ENCODE results near the gene SIM2.

Gene SIM2

DNA sequence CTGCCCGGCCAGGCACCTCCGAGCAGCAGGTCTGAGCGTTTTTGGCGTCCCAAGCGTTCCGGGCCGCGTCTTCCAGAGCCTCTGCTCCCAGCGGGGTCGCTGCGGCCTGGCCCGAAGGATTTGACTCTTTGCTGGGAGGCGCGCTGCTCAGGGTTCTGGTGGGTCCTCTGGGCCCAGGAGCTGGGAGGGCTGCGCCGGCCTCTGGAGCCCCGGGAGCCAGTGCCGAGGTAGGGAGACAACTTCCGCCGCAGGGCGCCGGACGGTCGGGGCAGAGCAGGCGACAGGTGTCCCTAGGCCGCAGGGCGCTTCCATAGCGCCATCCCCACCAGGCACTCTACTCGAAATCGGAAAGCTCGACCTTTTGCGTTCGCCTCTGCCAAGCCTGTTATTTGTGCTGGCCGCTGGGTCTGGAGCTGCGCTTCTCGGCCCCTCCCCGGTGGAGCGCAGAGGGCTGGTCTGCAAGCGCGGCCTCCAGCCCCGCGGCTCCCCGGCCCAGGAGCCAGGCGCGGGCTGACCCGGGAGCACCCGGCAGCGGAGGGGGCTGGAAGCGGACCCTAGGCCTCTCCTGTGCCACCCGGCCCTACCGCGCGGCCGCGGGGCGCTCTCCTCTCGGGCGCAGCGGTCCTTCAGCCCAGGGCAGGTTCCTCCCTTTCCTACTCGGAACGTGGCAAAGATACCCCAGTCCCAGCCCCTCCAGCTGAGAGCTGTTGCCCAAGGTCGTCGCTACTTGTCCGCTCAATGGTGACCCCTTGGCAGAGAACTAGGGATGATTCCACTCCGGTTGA is 2.2 kb downstream of the SIM2 start:
- DNase-seq, result no peak

DNA sequence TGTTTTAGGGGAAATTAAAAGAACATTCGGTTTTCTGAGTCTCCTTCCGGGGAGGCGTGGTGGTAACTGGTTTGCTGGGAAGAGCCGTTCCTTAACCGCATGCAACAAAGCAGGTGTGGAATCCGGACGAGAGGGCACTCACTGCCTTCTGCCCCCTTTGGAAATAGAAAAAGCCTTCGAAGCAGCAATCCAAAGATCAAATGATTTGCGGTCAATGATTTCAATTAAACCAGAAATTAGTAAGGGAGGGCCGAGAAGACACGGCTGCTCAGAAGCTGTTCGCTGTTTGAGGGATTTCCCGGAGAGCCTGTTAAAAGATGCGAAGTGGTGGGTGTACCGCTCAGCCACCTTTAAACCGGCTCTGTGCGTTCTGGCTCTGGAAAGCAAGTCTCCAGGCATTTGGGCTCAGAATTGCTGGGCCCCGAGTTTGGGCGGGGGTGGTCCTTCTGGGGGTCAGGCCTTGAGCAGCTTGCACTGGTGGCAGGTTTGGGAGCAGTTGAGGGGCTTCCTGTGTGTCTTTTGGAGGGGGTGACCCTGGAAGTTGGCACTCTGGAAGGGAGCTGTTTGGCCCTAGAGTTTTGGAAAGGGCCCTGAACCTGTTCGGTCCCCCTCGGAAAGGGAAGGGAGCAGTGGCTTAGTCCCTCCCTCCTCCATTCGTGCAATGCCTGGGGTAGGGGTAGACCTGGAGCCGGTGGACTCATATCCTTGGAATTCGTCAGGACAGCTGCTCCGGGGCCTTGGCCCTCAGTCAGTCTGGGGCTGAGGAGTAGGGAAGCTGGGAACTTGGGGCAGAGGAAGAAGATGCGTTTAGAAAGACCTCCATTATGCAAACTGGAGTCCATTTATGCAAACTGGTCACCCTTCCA is 3.1 kb downstream of the SIM2 start:
- no peak for DNase-seq

DNA sequence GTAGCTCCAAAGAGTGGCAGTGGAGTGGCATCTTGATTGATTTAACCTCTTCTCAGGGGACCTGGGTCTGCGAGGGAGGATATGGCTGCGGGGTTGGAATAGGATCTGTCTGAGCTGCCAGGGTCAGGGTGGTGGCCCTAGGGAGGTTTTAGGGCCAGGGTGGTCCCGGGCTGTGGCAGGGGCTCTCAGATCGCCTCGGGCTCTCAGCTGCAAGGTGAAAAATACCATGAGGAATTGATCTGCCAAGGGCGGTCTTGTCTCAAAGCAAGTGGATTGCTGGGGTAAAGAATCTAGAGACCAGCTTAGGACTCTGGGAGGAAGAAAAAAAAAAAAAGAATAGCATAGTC is 3.7 kb downstream of the SIM2 start:
- DNase-seq, result no peak

DNA sequence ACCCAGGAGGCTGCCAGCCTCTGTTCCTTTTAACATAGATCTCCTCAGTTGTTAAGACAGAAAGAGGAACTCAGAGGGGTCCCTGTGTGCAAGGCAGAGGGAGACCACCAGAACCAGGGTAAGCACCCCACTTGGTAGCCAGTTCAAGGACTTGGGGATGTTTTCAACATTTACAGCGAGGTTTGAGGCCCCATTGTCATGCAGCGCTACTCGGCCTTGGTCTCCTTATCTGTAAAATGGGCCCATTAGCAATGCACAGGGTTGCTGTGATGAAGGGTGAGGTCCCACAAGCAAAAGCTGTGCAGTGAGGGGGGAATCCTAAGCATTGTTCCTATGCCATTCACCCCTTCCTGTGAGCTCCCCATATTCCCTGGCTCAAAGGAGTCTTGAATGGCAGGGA is 4.2 kb downstream of the SIM2 start:
- no peak for DNase-seq

DNA sequence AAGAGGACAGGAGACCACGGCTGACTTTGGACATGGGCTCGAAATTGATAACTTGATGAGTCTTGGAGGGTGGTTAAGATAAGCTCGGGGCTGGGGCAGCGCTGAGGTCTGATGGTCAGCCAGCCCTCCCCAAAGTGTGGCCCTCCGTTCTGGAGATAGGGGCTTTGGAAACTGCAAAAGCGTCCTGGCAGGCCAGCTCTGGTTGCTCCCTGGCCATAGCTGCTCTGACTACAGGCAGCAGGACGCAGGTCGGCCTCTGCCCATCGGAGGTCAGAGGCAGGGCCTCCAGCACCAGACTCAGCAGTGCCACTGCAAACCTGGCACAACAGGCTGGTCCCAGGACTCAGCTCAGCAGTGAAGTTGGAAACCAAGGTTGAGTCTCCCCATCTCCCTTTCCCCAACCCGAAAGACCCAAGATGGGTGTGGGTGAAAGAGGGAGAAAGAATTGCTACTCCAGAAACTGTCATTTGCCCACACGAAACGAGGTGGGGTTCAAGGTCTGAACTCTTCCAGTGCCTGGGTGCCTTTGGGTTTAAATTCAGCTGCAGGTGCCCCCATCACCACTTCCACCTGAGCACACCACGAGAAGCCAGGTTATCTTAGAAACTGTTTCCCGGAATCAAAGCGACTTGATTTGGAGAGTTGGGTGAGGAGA is 4.8 kb downstream of the SIM2 start:
- no peak for DNase-seq

DNA sequence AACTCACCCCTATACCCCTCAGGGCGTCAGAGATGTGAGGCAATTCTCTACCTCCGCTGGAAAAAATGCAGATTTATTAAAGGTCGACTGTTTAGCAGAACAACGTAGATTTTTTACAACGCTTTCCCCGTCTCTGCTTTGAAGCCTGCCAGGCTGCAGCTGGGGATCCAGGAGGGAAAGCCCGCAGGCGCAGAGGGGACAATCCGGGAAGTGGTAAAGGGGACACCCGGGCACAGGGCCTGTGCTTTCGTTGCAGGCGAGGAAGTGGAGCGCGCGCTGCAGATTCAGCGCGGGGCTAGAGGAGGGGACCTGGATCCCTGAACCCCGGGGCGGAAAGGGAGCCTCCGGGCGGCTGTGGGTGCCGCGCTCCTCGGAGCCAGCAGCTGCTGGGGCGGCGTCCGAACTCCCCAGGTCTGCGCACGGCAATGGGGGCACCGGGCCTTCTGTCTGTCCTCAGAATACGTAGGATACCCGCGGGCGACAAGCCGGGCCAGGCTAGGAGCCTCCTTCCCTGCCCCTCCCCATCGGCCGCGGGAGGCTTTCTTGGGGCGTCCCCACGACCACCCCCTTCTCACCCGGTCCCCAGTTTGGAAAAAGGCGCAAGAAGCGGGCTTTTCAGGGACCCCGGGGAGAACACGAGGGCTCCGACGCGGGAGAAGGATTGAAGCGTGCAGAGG is 5.5 kb downstream of the SIM2 start:
- DNase-seq, result no peak

DNA sequence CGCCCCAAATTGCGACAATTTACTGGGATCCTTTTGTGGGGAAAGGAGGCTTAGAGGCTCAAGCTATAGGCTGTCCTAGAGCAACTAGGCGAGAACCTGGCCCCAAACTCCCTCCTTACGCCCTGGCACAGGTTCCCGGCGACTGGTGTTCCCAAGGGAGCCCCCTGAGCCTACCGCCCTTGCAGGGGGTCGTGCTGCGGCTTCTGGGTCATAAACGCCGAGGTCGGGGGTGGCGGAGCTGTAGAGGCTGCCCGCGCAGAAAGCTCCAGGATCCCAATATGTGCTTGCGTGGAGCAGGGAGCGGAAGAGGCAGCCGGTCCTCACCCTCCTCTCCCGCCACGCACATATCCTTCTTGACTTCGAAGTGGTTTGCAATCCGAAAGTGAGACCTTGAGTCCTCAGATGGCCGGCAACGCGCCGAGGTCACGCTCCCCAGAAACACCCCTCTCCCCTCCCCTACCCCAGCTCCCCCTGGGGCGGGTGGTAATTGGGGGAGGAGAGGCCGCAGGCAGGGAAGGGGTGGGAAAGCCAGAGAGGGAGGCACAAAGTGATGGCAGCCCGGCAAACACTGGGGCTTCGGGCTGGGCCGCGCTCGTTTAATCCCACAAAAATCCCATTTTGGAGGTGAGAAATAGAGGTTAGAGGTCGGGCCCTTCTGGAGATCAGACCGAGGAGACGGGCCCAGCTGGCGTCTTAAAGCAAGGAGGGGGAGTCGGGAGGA is 6.2 kb downstream of the SIM2 start:
- DNase-seq, result no peak

DNA sequence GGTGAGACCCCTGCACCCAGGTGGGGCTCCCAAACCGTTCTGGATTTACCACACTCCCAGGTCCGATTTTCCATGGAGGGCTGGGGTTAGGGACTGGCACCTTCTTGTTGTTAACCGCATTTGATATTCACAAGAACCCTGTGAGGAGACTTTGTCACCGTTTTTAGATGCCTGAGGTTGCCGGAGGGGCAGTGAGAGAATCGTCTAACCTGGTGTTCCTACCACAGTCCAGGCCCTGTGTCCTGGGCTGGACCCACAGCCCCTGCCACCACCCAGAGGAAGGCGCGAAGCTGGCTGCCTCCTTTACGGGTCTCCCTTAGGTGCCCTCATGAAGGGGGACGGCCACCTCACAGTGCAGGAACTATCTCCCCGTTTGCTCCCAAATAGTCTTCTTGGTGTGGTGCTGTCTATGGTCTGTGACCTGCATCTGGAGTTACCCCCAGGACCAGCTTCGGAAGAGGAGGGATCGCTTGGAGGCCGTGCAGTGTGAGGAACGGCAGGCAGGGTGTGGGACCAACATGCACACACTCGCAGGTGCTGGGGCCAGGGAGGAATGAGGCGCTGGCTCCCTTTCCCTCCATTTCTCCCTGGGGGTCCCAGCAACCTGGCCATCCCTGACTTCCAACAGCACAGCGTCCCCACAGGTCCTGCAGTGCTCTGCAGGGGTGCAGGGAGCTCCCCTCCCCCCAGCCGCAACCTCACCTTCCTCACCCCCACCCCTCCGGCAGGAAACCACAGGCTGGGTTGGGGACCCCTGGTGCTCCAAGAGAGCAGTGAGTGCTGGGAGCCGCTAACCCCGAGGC is 7.0 kb downstream of the SIM2 start:
- no peak for DNase-seq

DNA sequence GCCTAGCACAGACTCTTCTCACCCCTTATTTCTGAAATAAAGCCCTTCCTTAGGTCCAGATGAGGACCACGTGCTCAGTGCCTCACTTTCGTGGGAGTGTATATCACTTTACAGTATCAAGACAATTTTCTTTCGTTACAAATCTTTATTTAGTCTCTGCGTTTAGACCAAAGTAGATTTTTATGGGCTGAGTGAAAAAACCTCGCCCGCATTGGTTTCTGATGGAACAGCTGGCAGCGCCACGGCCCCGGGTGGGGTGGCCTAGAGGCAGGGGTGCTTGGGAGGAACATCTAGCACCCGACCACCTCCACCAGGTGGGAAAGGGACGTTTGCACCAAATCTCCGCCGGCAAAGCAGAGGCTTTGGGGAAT is 7.6 kb downstream of the SIM2 start:
- no peak for DNase-seq

DNA sequence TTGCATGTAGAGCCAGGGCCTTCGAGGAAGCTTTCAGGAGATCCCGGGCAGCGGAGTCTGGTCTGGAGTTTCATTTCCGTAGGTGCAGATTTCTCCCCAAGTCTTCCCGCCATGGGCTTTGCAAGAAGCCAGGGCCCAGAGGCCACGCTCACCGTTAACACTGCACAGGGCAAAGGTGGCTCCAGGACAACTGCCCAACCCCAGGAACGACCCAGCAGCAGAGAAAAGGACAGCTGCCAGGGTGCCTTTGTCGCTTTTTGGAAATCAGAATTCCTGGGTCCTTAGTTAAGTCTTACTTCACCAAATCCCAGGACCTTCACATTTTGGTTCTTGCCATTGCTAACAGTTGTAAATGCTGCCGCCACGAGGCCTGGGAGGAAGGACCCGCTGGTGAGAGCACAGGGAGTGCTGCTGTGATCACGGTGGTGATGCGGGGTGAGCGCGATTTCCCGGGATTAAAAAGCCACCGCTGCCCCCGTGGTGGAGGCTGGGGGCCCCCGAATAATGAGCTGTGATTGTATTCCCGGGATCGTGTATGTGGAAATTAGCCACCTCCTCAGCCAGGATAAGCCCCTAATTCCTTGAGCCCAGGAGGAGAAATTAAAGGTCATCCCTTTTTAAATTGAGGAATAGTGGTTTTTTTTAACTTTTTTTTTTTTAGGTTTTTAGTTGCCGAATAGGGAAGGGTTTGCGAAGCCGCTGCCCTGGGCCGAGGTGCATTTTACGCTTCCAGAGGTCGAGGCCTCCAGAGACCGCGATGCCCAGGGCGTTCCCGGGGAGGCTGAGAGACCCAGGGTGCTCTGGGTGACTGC is 8.2 kb downstream of the SIM2 start:
- no peak for DNase-seq

DNA sequence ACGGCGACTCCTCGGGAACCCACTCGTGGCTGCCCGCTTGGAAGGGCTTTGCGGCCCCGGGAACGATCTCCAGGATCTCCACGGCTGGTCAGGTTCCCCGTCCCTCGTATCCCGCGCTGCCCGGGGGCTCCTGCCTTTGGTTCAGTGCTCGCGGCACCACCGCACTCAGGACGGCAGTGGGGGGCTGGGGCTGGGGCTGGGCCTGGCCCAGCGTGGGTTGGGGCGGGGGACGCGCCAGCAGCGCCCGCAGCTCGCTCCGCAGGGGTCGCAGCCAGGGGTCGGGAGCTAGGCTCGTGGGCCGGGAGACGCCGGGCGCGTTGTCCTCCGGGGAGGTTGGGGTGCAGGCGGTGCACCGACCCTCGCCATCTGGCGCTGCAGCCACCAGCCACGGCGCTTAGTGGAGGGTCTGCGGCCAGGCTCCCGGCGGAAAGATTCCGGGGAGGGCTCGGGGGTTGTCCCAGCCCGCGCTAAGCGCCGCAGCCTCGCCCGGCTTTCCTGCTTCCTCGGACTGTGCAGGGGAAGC is 8.9 kb downstream of the SIM2 start:
- no peak for DNase-seq

DNA sequence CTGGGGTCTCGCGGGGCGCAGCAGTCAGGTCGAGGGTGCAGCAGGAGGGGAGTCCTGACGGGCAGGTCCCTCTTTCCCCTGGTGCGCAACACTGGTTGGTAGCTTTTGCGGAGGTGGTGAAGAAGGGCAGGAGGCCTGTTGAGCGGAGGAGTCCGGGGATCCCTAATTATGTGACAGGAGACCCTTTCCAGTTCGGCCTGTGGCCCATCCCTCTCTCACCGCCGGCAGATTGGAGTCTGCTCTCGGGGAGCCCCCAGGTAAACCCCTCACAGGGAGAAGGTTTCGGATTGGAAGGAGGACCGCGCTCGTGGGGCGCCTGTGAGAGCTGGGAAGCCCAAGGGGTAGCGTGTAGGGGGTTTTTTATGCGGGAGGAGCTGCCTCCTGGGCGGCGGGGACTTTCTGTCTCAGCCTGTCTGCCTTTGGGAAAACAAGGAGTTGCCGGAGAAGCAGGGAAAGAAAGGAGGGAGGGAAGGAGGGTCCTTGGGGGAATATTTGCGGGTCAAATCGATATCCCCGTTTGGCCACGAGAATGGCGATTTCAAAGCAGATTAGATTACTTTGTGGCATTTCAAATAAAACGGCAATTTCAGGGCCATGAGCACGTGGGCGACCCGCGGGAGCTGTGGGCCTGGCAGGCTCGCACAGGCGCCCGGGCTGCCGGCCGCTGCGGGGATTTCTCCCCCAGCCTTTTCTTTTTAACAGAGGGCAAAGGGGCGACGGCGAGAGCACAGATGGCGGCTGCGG is 9.5 kb downstream of the SIM2 start:
- DNase-seq, result no peak

DNA sequence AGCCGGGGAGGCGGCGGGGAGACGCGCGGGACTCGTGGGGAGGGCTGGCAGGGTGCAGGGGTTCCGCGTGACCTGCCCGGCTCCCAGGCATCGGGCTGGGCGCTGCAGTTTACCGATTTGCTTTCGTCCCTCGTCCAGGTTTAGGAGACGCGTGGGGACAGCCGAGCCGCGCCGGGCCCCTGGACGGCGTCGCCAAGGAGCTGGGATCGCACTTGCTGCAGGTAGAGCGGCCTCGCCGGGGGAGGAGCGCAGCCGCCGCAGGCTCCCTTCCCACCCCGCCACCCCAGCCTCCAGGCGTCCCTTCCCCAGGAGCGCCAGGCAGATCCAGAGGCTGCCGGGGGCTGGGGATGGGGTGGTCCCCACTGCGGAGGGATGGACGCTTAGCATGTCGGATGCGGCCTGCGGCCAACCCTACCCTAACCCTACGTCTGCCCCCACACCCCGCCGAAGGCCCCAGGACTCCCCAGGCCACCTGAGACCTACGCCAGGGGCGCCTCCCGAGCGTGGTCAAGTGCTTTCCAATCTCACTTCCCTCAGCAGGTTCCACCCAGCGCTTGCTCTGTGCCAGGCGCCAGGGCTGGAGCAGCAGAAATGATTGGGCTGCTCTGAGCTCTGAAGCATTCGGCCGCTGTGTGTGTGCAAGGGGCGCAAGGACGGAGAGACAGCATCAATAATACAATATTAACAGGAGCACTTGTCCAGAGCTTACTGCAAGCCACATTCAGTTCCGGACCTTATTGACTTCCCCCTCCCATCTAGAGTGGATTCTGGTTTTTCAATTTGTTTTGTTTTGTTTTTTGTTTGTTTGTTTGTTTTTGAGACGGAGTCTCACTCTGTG is 10.3 kb downstream of the SIM2 start:
- DNase-seq, result no peak

DNA sequence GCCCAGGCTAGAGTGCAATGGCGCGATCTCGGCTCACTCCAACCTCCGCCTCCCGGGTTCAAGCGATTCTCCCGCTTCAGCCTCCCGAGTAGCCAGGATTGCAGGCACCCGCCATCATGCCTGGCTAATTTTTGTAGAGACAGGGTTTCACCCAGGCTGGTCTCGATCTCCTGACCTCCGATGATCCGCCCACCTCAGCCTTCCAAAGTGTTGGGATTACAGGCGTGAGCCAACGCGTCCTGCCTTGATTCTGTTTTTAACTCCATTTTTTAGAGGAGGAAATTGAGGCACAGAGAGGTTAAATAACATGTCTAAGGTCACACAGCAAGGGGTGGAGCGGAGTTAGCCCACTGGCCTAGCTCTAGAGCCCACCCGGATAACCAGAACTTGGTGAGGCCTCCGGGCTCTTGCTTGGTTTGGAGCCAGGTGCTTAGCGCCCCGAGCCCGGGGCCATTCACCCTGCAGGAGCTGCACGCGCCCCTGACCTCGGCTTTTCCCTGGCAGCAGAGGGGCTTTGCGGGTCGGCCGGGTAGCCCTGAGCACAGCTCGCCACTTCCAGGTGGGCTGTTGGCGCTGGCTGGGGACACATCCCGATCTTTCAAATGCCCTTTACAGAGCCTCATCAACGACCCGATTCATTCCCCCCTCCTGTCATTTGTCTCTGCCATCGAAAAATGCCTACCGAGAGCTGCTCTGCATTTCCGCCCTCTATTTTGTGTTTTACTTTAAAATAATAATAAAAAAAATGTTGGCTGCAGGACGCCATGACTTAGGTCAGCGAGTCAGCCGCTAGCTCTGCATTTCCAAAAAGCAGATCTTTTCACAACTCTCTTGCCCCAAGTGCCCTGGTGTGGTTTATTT is 11.2 kb downstream of the SIM2 start:
- no peak for DNase-seq

DNA sequence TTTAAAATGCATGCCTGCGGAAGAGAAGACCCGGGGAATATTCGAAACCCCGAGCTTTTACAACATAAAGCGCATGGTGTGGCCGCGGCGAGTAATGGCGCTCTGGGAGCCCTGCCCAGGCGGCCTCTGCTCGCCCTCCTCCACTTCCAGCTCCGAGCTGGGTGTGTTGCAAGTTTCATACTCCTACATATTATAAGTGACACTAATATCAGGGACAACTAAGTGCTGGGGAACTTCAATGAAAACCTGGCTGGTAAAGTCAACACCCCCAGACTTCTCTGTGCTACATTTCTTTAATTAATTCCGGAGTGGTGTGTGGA is 11.8 kb downstream of the SIM2 start:
- peak; percentile 28 for DNase-seq

DNA sequence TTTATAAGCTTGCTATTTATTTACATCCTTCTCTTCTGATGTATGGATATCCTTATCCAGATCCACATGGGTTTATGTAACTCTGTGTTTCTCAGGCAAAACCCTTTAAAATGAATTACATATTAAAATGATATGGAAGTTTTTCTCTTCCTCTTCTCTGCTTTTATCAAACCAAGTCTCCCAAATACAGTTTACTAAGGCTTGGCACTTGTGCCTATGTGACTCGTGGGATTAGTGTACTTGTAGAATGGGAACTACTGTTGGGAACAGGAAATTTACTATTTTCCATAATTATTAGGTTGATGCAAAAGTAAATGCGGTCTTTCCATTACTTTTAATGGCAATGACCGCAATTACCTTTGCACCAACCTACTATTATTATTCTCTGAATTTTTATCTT is 14.8 kb downstream of the SIM2 start:
- DNase-seq, result no peak

DNA sequence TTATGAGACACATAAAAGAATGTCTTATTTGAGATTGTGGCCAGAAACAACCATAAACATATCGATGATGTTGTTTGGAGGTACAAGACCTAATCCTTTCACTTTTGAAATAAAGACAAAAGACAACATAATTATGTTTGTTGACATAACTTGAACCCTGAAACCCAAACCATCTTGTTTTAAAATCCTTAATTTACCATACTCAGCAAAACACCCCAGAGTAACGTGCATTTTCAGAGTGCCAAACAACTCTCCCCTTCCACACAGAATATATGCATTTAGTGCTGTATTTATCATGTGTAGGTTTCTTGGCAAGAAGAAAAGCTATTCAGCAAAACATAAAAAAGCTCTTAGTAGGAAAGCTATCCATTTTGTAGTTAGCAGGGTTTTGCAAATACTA is 17.5 kb downstream of the SIM2 start:
- no peak for DNase-seq

DNA sequence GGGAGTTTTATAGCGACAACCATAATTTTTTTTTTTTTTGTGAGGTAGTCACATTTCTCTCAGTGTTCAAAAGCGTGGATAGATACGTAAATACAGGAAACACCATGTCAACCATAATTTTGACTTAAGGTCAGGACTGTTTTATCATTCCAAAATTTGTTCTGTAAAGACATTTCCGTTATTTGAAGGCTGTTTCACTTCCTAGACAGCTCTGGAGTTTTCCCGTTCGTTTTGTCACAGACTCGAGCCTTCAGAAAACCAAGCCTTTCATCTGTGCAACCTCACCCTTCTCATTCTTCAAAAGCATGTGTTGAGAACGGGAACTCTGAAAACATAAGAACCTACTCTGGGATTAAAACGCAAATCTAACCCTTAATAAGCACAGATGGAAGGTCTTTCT is 17.9 kb downstream of the SIM2 start:
- no peak for DNase-seq
